ENCODE data around the gene PLTP. TPM values are rescaled to one million over a fixed set of nuclear protein-coding genes. Genes with fewer than 3 reads are reported as not detected.

PLTP gene
- total and polyA plus RNA-seq, 2 of the 13 experiments (the other 11 are each of a cell fraction or from before 2014, with no cell fraction given) = 16.9 to 28.6 TPM

DNA sequence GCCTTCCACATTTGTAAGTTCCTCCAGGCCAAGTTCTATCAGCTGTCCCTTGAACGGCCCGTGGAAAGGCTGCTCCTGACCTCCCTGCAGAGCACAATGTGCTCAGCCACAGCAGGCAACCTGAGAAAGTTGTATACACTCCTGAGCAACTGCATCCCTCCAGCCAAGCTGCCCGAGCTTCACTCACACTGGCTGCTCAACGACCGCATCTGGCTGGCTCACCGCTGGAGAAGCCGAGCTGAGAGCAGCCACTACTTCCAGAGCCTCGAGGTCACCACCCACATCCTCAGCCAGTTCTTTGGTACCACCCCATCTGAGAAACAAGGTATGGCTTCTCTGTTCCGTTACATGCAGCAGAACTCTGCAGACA lies 28.9 kb downstream of the PLTP start (continued):
- TF ChIP-seq SMAD1 (CRISPR knock-in tag; IDR thresholded peaks at IDR 0.05; ENCODE audit: borderline replicate concordance, low read depth) = no peak
- TF ChIP-seq CAMTA2 (CRISPR knock-in tag; IDR thresholded peaks at IDR 0.05; ENCODE audit: borderline replicate concordance) = peak; percentile 56; the same call in 1 of the 2 replicates
- TF ChIP-seq ATF7-NPFF (CRISPR knock-in tag; IDR thresholded peaks at IDR 0.05; ENCODE audit: low read depth) = 0 out of 2 replicates have a peak, but pooled peaks have one; percentile 34
- no peak for TF ChIP-seq EZH2 (conservative IDR thresholded peaks at IDR 0.05; ENCODE audit: low read depth, low read length)
- no peak for TF ChIP-seq KAT2B (IDR thresholded peaks at IDR 0.05; ENCODE audit: borderline replicate concordance, low read depth, low read length)
- TF ChIP-seq POGZ (CRISPR knock-in tag; IDR thresholded peaks at IDR 0.05) = no peak
- TF ChIP-seq, protein P1, sequence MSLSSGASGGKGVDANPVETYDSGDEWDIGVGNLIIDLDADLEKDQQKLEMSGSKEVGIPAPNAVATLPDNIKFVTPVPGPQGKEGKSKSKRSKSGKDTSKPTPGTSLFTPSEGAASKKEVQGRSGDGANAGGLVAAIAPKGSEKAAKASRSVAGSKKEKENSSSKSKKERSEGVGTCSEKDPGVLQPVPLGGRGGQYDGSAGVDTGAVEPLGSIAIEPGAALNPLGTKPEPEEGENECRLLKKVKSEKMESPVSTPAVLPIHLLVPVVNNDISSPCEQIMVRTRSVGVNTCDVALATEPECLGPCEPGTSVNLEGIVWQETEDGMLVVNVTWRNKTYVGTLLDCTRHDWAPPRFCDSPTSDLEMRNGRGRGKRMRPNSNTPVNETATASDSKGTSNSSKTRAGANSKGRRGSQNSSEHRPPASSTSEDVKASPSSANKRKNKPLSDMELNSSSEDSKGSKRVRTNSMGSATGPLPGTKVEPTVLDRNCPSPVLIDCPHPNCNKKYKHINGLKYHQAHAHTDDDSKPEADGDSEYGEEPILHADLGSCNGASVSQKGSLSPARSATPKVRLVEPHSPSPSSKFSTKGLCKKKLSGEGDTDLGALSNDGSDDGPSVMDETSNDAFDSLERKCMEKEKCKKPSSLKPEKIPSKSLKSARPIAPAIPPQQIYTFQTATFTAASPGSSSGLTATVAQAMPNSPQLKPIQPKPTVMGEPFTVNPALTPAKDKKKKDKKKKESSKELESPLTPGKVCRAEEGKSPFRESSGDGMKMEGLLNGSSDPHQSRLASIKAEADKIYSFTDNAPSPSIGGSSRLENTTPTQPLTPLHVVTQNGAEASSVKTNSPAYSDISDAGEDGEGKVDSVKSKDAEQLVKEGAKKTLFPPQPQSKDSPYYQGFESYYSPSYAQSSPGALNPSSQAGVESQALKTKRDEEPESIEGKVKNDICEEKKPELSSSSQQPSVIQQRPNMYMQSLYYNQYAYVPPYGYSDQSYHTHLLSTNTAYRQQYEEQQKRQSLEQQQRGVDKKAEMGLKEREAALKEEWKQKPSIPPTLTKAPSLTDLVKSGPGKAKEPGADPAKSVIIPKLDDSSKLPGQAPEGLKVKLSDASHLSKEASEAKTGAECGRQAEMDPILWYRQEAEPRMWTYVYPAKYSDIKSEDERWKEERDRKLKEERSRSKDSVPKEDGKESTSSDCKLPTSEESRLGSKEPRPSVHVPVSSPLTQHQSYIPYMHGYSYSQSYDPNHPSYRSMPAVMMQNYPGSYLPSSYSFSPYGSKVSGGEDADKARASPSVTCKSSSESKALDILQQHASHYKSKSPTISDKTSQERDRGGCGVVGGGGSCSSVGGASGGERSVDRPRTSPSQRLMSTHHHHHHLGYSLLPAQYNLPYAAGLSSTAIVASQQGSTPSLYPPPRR (CRISPR knock-in tag; IDR thresholded peaks at IDR 0.05; ENCODE audit: borderline replicate concordance) = no peak
- TF ChIP-seq, protein P2, sequence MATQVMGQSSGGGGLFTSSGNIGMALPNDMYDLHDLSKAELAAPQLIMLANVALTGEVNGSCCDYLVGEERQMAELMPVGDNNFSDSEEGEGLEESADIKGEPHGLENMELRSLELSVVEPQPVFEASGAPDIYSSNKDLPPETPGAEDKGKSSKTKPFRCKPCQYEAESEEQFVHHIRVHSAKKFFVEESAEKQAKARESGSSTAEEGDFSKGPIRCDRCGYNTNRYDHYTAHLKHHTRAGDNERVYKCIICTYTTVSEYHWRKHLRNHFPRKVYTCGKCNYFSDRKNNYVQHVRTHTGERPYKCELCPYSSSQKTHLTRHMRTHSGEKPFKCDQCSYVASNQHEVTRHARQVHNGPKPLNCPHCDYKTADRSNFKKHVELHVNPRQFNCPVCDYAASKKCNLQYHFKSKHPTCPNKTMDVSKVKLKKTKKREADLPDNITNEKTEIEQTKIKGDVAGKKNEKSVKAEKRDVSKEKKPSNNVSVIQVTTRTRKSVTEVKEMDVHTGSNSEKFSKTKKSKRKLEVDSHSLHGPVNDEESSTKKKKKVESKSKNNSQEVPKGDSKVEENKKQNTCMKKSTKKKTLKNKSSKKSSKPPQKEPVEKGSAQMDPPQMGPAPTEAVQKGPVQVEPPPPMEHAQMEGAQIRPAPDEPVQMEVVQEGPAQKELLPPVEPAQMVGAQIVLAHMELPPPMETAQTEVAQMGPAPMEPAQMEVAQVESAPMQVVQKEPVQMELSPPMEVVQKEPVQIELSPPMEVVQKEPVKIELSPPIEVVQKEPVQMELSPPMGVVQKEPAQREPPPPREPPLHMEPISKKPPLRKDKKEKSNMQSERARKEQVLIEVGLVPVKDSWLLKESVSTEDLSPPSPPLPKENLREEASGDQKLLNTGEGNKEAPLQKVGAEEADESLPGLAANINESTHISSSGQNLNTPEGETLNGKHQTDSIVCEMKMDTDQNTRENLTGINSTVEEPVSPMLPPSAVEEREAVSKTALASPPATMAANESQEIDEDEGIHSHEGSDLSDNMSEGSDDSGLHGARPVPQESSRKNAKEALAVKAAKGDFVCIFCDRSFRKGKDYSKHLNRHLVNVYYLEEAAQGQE (IDR thresholded peaks at IDR 0.05; ENCODE audit: borderline replicate concordance in 1 of 2, low read depth in 1 of 2, low read length in 2 of 2) = no peak
- TF ChIP-seq ZNF660 (CRISPR knock-in tag; IDR thresholded peaks at IDR 0.05; ENCODE audit: borderline replicate concordance, low read depth) = no peak
- TF ChIP-seq ZNF629 (CRISPR knock-in tag; conservative IDR thresholded peaks at IDR 0.05) = no peak
- TF ChIP-seq ZSCAN25 (CRISPR knock-in tag; IDR thresholded peaks at IDR 0.05) = 0 out of 2 replicates have a peak, but pooled peaks have one; percentile 40
- no peak for TF ChIP-seq TBL1XR1 (IDR thresholded peaks at IDR 0.05; ENCODE audit: borderline replicate concordance, low read length, partially characterized antibody)
- TF ChIP-seq ZNF230 (CRISPR knock-in tag; IDR thresholded peaks at IDR 0.05) = no peak
- TF ChIP-seq CBX2 (IDR thresholded peaks at IDR 0.05; ENCODE audit: low read depth, low read length) = no peak
- no peak for TF ChIP-seq CBX2 (CRISPR knock-in tag; IDR thresholded peaks at IDR 0.05; ENCODE audit: low read depth)
- no peak for TF ChIP-seq TCF7 (IDR thresholded peaks at IDR 0.05; ENCODE audit: low read depth)
- no peak for TF ChIP-seq ZBTB7A (CRISPR knock-in tag; IDR thresholded peaks at IDR 0.05)
- no peak for TF ChIP-seq GPN1 (CRISPR knock-in tag; IDR thresholded peaks at IDR 0.05; ENCODE audit: borderline replicate concordance)
- no peak for TF ChIP-seq FOXA1 (IDR thresholded peaks at IDR 0.05)
- no peak for TF ChIP-seq FOXA1 (CRISPR knock-in tag; IDR thresholded peaks at IDR 0.05)
- TF ChIP-seq, protein P3, sequence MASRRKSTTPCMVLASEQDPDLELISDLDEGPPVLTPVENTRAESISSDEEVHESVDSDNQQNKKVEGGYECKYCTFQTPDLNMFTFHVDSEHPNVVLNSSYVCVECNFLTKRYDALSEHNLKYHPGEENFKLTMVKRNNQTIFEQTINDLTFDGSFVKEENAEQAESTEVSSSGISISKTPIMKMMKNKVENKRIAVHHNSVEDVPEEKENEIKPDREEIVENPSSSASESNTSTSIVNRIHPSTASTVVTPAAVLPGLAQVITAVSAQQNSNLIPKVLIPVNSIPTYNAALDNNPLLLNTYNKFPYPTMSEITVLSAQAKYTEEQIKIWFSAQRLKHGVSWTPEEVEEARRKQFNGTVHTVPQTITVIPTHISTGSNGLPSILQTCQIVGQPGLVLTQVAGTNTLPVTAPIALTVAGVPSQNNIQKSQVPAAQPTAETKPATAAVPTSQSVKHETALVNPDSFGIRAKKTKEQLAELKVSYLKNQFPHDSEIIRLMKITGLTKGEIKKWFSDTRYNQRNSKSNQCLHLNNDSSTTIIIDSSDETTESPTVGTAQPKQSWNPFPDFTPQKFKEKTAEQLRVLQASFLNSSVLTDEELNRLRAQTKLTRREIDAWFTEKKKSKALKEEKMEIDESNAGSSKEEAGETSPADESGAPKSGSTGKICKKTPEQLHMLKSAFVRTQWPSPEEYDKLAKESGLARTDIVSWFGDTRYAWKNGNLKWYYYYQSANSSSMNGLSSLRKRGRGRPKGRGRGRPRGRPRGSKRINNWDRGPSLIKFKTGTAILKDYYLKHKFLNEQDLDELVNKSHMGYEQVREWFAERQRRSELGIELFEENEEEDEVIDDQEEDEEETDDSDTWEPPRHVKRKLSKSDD (CRISPR knock-in tag; IDR thresholded peaks at IDR 0.05; ENCODE audit: low read depth) = peak; percentile 42; the same call in 1 of the 2 replicates

All from HepG2 (cell line).